ENCODE measurements around the gene TMEM203. TPM values are rescaled to one million over a fixed set of nuclear protein-coding genes. Genes with fewer than 3 reads are reported as not detected.

Gene TMEM203
- polyA plus RNA-seq, 1 of the 3 experiments (the other 2 are of a cell fraction): 55.6 TPM

Small RNA genes lying within 50 kb of the gene (small RNA-seq; reads per million reads assigned to genes)
- gene MIR3621: 0 reads per million in 7 experiments

Other genes starting within 250 kb of the TMEM203 start
- gene PTGDS, start 228.1 kb downstream of the TMEM203 start, polyA plus RNA-seq (2012; rRNA removed): not detected in 2 replicates
- gene LCNL1, start 222.7 kb downstream of the TMEM203 start, polyA plus RNA-seq (2012; rRNA removed): not detected in 2 replicates
- 37.8 and 52.9 TPM in 2 replicates for gene PAXX, start 213.2 kb downstream of the TMEM203 start, polyA plus RNA-seq (2012; rRNA removed)
- 0.60 and 1.0 TPM in 2 replicates for gene CLIC3, start 209.1 kb downstream of the TMEM203 start, polyA plus RNA-seq (2012; rRNA removed)
- 26.0 and 34.7 TPM in 2 replicates for gene ABCA2, start 177.4 kb downstream of the TMEM203 start, polyA plus RNA-seq (2012; rRNA removed)
- not detected in 2 replicates for gene FUT7, start 173.6 kb downstream of the TMEM203 start, polyA plus RNA-seq (2012; rRNA removed)
- gene NPDC1, start 159.5 kb downstream of the TMEM203 start, polyA plus RNA-seq (2012; rRNA removed): 47.4 and 48.1 TPM in 2 replicates
- not detected in 2 replicates for gene ENTPD2, start 151.6 kb downstream of the TMEM203 start, polyA plus RNA-seq (2012; rRNA removed)
- gene SAPCD2, start 135.1 kb downstream of the TMEM203 start, polyA plus RNA-seq (2012; rRNA removed): 4.6 and 6.0 TPM in 2 replicates
- gene UAP1L1, start 128.1 kb downstream of the TMEM203 start, polyA plus RNA-seq (2012; rRNA removed): 3.2 and 5.6 TPM in 2 replicates
- gene MAN1B1, start 118.7 kb downstream of the TMEM203 start, polyA plus RNA-seq (2012; rRNA removed): 57.8 and 61.9 TPM in 2 replicates
- gene DPP7, start 90.9 kb downstream of the TMEM203 start, polyA plus RNA-seq (2012; rRNA removed): 127 and 141 TPM in 2 replicates
- 0.03 TPM in 1 of 2 replicates, not detected in the other for gene GRIN1, start 66.5 kb downstream of the TMEM203 start, polyA plus RNA-seq (2012; rRNA removed)
- not detected in 2 replicates for gene LRRC26, start 35.6 kb downstream of the TMEM203 start, polyA plus RNA-seq (2012; rRNA removed)
- not detected in 2 replicates for gene TMEM210, start 33.6 kb downstream of the TMEM203 start, polyA plus RNA-seq (2012; rRNA removed)
- 35.1 and 37.7 TPM in 2 replicates for gene ANAPC2, start 17.1 kb downstream of the TMEM203 start, polyA plus RNA-seq (2012; rRNA removed)
- gene SSNA1, start 17.0 kb downstream of the TMEM203 start, polyA plus RNA-seq (2012; rRNA removed): 100 and 124 TPM in 2 replicates
- 4.4 and 5.2 TPM in 2 replicates for gene TPRN, start 4.9 kb downstream of the TMEM203 start, polyA plus RNA-seq (2012; rRNA removed)
- gene NDOR1, start 52 bp upstream of the TMEM203 start, polyA plus RNA-seq (2012; rRNA removed): 7.9 and 8.6 TPM in 2 replicates
- 2.0 and 2.7 TPM in 2 replicates for gene RNF208, start 16.6 kb upstream of the TMEM203 start, polyA plus RNA-seq (2012; rRNA removed)
- gene CYSRT1, start 19.5 kb upstream of the TMEM203 start, polyA plus RNA-seq (2012; rRNA removed): 2.1 and 2.2 TPM in 2 replicates
- gene RNF224, start 21.9 kb upstream of the TMEM203 start, polyA plus RNA-seq (2012; rRNA removed): 0.03 and 0.08 TPM in 2 replicates
- gene SLC34A3, start 25.3 kb upstream of the TMEM203 start, polyA plus RNA-seq (2012; rRNA removed): 0.06 TPM in 1 of 2 replicates, not detected in the other
- gene TUBB4B, start 35.6 kb upstream of the TMEM203 start, polyA plus RNA-seq (2012; rRNA removed): 415 and 508 TPM in 2 replicates
- not detected in 2 replicates for gene STPG3, start 45.6 kb upstream of the TMEM203 start, polyA plus RNA-seq (2012; rRNA removed)
- 52.6 and 62.7 TPM in 2 replicates for gene NELFB, start 49.7 kb upstream of the TMEM203 start, polyA plus RNA-seq (2012; rRNA removed)
- 0.81 and 0.99 TPM in 2 replicates for gene TOR4A, start 72.1 kb upstream of the TMEM203 start, polyA plus RNA-seq (2012; rRNA removed)
- gene NRARP, start 96.6 kb upstream of the TMEM203 start, polyA plus RNA-seq (2012; rRNA removed): 3.9 and 4.2 TPM in 2 replicates
- gene EXD3, start 217.5 kb upstream of the TMEM203 start, polyA plus RNA-seq (2012; rRNA removed): 11.5 and 14.2 TPM in 2 replicates
- gene NOXA1, start 217.7 kb upstream of the TMEM203 start, polyA plus RNA-seq (2012; rRNA removed): 0.39 and 0.67 TPM in 2 replicates
- gene ENTPD8, start 235.7 kb upstream of the TMEM203 start, polyA plus RNA-seq (2012; rRNA removed): 0.18 and 0.30 TPM in 2 replicates